ENCODE measurements around the gene GRIN3B.

DNA sequence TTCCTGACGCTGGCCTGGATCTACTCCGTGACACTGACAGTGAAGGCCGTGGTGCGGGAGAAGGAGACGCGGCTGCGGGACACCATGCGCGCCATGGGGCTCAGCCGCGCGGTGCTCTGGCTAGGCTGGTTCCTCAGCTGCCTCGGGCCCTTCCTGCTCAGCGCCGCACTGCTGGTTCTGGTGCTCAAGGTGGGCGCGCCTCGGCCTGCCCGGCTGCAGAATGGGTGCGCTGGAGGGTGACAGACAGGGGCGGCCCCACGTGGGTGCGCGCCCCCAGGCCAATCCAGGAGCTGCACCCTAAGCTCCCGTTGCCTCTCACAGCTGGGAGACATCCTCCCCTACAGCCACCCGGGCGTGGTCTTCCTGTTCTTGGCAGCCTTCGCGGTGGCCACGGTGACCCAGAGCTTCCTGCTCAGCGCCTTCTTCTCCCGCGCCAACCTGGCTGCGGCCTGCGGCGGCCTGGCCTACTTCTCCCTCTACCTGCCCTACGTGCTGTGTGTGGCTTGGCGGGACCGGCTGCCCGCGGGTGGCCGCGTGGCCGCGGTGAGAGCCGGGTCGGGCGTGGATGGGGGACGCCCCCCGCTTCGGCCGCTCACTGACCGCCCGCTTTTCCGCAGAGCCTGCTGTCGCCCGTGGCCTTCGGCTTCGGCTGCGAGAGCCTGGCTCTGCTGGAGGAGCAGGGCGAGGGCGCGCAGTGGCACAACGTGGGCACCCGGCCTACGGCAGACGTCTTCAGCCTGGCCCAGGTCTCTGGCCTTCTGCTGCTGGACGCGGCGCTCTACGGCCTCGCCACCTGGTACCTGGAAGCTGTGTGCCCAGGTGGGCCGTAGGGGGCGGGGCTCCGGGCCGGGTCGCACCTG lies 46.8 kb downstream of the GRIN3B start:
- TF ChIP-seq POLR2A (IDR thresholded peaks at IDR 0.05) (no peak), CTCF (IDR thresholded peaks at IDR 0.05) (no peak)

Measured in vagina (tissue), 2 donors.